GM19324 (cell line): ENCODE data around the gene MCRIP2.

Source experiments
- ATAC-seq: cut with Tn5 transposase; IDR thresholded peaks from one replicate; pipeline ENCODE4 v1.9.1; 2021; ENCODE audit warnings: mild to moderate bottlenecking, moderate library complexity; ENCODE audit not compliant: unreplicated experiment, low FRiP score

MCRIP2 gene

GRCh38 chr16:667780-668518 lies 26.3 kb downstream of the MCRIP2 start, which contains the start of gene RHOT2:
Gene RHOT2 (plus strand): TSS chr16:668132. CDS start chr16:668200, 68 bp downstream.
- ATAC-seq = peak; percentile 82

DNA sequence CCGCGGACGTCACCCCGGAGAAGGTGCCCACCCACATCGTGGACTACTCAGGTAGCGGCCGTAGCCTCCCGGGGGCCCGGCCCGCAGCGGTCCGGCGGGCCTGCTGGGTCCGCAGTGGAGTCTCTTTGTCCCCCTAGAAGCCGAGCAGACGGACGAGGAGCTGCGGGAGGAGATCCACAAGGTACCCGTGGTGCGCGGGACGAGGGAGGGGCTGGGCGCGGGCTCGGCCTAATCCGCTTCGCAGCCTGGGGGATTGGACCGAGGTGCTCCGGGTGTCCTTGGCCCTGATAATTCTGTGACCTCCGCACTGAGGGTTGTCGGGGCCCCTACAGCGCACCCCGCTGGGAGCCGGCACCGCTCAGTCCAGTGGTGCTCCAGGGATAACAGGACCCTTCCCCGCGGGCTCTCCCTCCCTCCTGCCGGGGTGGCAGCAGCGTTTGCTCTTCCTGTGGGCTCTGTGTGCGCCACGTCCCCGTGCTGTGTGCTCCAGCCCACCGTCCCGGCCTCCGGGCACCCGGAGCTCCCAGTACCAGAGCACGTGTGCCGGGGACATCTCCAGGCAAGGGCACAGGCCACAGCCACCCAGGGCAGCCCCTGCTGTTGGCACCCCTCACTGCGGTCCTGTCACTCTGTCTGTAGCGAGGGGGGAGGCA lies 27.0 kb downstream of the MCRIP2 start:
- peak; percentile 12 for ATAC-seq

GRCh38 chr16:669666-670065 lies 28.0 kb downstream of the MCRIP2 start:
- ATAC-seq = no peak

DNA sequence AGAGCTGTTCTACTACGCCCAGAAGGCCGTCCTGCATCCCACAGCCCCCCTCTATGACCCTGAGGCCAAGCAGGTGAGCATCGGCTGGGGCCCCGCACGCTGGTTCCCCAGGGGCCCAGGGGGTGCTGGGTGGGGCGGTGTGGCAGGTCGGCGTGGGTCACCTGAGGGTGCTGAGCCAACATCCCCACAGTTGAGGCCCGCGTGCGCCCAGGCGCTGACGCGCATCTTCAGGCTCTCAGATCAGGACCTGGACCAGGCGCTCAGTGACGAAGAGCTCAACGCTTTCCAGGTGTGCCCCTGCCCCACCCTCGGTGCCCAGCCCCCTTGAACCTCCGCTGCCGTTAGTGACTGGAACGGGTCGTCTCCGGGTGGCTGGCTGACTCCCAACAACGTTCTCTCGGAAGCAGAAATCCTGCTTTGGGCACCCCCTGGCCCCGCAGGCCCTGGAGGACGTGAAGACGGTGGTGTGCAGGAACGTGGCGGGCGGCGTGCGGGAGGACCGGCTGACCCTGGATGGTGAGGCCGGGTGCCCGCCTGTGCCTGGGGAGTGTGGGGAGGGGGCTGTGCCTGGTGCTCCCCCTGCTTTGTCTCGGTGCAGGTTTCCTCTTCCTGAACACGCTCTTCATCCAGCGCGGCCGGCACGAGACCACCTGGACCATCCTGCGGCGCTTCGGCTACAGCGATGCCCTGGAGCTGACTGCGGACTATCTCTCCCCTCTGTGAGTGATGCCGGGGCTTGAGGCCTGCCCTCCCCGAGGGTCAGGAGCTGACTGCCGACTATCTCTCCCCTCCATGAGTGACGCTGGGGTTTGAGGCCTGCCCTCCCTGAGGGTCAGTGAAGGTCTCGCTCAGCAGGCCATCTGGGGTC lies 29.1 kb downstream of the MCRIP2 start:
- ATAC-seq = no peak

DNA sequence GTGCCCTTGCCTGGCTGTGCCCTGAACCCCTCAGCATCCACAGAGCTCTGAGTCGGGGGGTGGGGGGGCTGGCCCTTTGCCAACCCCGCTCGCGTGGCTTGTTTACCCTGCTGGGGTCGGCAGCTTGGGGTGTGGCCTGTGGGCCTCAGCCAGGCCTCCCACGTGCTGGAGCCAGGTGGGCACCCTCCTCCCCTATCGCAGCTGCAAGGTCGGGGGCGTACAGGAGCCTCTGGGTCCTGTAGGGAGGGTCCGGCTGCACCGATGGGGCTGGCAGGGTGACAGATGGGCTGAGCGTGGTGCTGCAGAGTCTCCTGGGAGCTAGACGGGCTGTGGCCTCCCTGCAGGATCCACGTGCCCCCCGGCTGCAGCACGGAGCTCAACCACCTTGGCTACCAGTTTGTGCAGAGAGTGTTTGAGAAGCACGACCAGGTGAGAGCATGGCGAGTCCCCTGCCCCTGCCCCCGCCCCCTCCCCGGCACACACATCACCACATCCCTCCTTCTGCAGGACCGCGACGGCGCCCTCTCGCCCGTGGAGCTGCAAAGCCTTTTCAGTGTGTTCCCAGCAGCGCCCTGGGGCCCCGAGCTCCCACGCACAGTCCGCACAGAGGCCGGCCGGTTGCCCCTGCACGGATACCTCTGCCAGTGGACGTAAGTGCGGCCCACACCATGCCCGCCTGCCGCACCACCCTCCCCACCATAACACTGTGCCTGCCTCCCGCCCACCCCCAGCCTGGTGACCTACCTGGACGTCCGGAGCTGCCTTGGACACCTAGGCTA lies 29.9 kb downstream of the MCRIP2 start:
- no peak for ATAC-seq

GRCh38 chr16:672371-672770 lies 30.7 kb downstream of the MCRIP2 start:
- no peak for ATAC-seq

GRCh38 chr16:672851-673250 lies 31.2 kb downstream of the MCRIP2 start:
- no peak for ATAC-seq

DNA sequence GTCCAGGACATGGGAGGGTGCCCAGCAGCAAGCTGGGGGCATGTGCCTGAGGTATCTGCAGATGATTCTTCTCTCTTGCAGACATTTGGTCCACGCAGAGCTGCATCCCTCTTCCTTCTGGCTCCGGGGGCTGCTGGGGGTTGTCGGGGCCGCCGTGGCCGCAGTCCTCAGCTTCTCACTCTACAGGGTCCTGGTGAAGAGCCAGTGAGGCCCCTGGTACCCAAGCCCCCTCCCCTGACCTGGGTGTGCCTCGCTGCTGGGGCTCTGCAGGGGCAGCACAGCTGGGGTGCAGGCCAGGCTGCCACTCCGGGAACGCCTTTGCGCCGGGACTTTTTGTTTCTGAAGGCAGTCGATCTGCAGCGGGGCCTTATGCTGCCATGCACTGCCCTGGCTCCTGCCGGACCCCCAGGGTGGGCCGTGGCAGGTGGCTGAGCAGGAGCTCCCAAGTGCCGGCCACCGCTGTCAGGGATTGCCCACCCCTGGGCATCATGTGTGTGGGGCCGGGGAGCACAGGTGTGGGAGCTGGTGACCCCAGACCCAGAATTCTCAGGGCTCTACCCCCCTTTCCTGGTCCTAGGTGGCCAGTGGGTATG lies 31.9 kb downstream of the MCRIP2 start:
- no peak for ATAC-seq

GRCh38 chr16:674214-674881 lies 32.7 kb downstream of the MCRIP2 start:
- ATAC-seq = no peak

DNA sequence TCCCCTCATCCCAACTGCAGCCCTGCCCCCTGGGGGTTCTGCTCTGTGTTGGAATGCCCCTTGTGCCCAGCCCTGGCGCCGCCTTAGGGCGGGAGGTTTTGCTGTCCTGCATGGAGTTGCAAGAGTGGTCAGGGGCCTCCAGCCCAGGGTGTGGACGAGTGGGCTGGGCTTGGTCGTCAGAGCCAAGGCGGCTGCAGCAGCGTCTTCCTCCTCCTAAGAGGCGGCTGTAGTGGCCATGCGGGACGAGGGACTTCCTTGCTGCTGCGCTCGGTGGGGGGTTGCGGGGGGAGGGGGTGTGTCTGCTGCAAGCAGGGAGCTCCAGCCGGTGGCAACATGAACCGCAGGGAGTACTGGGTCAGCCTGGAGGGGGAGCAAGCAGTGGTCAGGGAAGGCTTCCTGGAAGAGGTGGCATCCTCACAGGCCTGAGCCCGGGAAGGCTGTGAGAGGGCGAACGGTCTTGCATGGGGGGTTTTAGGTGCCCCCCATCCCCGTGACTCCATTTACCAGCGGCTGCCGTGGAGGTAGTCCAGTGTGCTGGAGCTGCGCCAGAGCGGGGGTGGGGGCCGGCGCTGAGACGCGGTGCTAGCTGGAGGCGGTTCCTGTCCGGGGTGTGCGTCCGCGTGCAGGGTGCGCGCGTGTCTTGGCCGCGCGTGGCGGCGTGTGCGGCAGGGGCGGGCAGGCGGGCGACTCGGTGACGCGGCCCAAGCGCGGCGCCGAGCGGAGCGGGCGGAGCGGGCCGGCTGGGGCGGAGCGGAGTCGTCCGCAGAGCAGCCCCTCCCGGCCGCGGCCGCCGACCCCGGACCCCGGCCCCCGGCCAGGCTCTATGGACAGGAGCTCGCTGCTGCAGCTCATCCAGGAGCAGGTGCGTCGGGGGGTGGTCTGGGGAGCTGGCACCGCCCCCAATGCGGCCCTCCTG lies 33.6 kb downstream of the MCRIP2 start, which contains the start of gene RHBDL1:
RHBDL1 (plus strand) TSS at position 704 of the 916 bp plus-strand sequence; CDS start at position 824, 120 bp downstream.
- no peak for ATAC-seq

- ATAC-seq = no peak
These were observed 34.4 kb downstream of the MCRIP2 start for GRCh38 chr16:675884-676564.

GRCh38 chr16:676565-676902 lies 34.9 kb downstream of the MCRIP2 start:
- no peak for ATAC-seq

DNA sequence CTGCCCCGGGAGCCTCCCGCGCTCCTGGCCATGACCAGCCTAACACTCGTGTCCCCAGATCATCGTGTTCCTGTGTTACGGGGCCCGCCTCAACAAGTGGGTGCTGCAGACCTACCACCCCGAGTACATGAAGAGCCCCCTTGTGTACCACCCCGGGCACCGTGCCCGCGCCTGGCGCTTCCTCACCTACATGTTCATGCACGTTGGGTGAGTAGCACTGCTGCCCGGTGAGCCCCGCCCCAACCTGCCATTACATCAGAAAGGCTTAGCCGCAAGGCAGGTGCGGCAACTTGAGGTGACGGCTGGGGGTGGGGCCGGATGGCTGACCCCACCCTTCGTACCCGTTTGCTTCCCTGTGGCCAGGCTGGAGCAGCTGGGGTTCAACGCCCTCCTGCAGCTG lies 35.3 kb downstream of the MCRIP2 start:
- ATAC-seq = no peak

DNA sequence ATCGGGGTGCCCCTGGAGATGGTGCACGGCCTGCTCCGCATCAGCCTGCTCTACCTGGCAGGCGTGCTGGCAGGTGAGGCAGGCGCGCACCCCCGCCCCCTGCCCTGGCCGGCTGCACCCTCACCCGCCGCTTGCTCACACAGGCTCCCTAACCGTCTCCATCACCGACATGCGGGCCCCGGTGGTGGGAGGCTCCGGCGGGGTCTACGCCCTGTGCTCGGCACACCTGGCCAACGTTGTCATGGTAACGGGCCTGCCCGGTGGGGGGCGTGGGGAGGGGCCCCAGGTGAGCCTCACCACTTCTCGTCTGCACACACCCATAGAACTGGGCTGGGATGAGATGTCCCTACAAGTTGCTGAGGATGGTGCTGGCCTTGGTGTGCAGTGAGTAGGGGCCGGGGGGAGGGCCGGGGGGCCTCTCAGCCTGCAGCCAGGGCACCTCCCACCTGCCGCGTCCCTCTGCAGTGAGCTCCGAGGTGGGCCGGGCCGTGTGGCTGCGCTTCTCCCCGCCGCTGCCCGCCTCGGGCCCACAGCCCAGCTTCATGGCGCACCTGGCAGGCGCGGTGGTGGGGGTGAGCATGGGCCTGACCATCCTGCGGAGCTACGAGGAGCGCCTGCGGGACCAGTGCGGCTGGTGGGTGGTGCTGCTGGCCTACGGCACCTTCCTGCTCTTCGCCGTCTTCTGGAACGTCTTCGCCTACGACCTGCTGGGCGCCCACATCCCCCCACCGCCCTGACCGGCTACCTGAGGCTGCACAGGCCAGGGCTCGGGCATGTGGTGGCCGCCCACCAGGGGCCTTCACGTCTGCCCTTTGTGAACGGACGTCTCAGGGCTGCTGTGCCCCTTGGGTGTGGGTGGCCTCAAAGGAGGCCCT lies 35.9 kb downstream of the MCRIP2 start:
- ATAC-seq = no peak

DNA sequence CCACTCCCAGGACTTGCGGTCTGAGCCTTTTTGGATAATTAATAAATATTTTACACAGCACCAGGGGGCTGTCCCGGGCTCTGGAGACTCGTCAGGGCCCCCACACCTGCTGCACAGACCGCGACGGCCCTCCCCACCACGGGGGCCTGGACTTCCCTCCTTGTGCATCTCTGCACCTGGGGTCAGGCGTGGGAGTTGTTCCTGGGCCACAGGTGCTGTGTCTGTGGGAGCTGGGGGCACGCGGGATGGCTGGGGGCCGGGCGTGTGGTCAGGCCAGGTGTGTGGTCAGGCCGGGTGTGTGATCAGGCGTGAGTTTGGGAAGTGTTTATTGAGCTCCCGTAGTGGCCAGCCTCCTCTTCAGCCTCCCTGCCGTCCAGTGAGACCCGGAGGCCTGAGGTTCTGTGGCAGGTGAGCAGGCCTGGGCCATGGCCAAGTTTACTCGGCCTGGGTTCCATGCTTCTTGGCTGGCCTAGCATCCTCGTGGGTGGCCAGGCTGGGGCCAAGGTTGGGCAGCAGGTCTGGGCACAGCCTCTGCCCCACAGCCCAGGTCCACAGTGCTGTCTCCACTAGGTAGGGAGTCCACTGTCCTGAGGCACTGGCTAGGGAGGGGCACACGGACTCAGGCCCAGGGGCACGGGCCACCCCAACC lies 36.7 kb downstream of the MCRIP2 start:
- no peak for ATAC-seq
